Brain microvascular endothelial cell (primary cell): Measurements from ENCODE around the gene WWOX.

Experiments
- DNase-seq: peaks from one replicate; pipeline ENCODE4 v3.0.0-alpha.2; 2020
- H3K27ac ChIP-seq: fragments of 250-450 bp; sonication (Bioruptor Pico); 2 replicates; pipeline ENCODE4 v1.5.1; 2020; ENCODE audit warnings: mild to moderate bottlenecking, moderate library complexity
- H3K27me3 ChIP-seq: fragments of 250-450 bp; sonication (Bioruptor Pico); replicated peaks from 2 replicates; pipeline ENCODE4 v1.5.1; 2020; ENCODE audit warnings: mild to moderate bottlenecking
- H3K36me3 ChIP-seq: fragments of 250-450 bp; sonication (Bioruptor Pico); replicated peaks from 2 replicates; pipeline ENCODE4 v1.5.1; 2020; ENCODE audit warnings: mild to moderate bottlenecking
- H3K4me3 ChIP-seq: 2 replicates; pipeline ENCODE4 v1.5.1; 2011; ENCODE audit warnings: low read depth, mild to moderate bottlenecking, control low read depth, low read length, moderate library complexity
- CTCF ChIP-seq: IDR thresholded peaks from 2 replicates; pipeline ENCODE4 v1.5.1; 2011; ENCODE audit warnings: low read depth, mild to moderate bottlenecking, moderate library complexity, low read length, control low read depth, inconsistent platforms; ENCODE audit errors: missing control alignments
- in situ Hi-C: cut with HindIII; loops from 2 replicates; pipeline ENCODE4 v1.10.0; 2017; ENCODE audit warnings: low sequenced_read_pairs, low pct_ligation_motif_present

The WWOX gene

GRCh38 chr16:78890373-78890895 lies 791.0 kb downstream of the WWOX start:
- in situ Hi-C loops, result no loop called here
- no peak overlapping the region for H3K27ac ChIP-seq
- TF ChIP-seq CTCF, result no peak
- no peak overlapping the region for H3K4me3 ChIP-seq
- no peaks in the 10 kb centered on the region for H3K27me3 ChIP-seq
- H3K36me3 ChIP-seq, result no peaks in the 10 kb centered on the region
- no peak for DNase-seq

GRCh38 chr16:78892951-78893733 lies 793.7 kb downstream of the WWOX start:
- TF ChIP-seq CTCF, result no peak
- no peak overlapping the region for H3K27ac ChIP-seq
- in situ Hi-C loops, result no loop called here
- H3K36me3 ChIP-seq, result no peaks in the 10 kb centered on the region
- no peak overlapping the region for H3K4me3 ChIP-seq
- no peaks in the 10 kb centered on the region for H3K27me3 ChIP-seq
- no peak for DNase-seq

- H3K4me3 ChIP-seq, result no peak overlapping the region
- in situ Hi-C loops, result no loop called here
- no peaks in the 10 kb centered on the region for H3K27me3 ChIP-seq
- no peaks in the 10 kb centered on the region for H3K36me3 ChIP-seq
- DNase-seq, result no peak
- H3K27ac ChIP-seq, result no peak overlapping the region
- TF ChIP-seq CTCF, result no peak
Observed at GRCh38 chr16:78894886-78895285, 795.4 kb downstream of the WWOX start.

GRCh38 chr16:78895681-78896080 lies 796.2 kb downstream of the WWOX start:
- in situ Hi-C loops, result no loop called here
- no peaks in the 10 kb centered on the region for H3K36me3 ChIP-seq
- no peak overlapping the region for H3K27ac ChIP-seq
- no peaks in the 10 kb centered on the region for H3K27me3 ChIP-seq
- H3K4me3 ChIP-seq, result no peak overlapping the region
- DNase-seq, result no peak
- no peak for TF ChIP-seq CTCF

GRCh38 chr16:78896280-78896679 lies 796.8 kb downstream of the WWOX start:
- H3K27ac ChIP-seq, result no peak overlapping the region
- no peak for TF ChIP-seq CTCF
- H3K36me3 ChIP-seq, result no peaks in the 10 kb centered on the region
- in situ Hi-C loops, result no loop called here
- no peak overlapping the region for H3K4me3 ChIP-seq
- DNase-seq, result no peak
- H3K27me3 ChIP-seq, result no peaks in the 10 kb centered on the region
